Transverse colon (tissue), 4 donors: ENCODE results near the gene OR13G1.

Experiments used
- CTCF ChIP-seq, 5 experiments: fragments of 200-600 bp in 3 of 5; fragments of 450-650 bp in 2 of 5; sonication (generic) in 3 of 5; IDR thresholded peaks; 1 replicate in 2 of 5; 2 replicates in 3 of 5; pipeline ENCODE4 v1.5.1; 2016 to 2017; ENCODE audit warnings: antibody characterized with exemption in 5 of 5, inconsistent platforms in 3 of 5, mild to moderate bottlenecking in 2 of 5, moderate library complexity in 1 of 5
- EP300 ChIP-seq: sonication (generic); formaldehyde crosslinking; IDR thresholded peaks from one replicate; pipeline ENCODE4 v1.6.1; 2017; ENCODE audit warnings: antibody characterized with exemption, low read depth
- POLR2A ChIP-seq: fragments of 450-650 bp; IDR thresholded peaks from one replicate; pipeline ENCODE4 v1.6.1; 2016; ENCODE audit warnings: antibody characterized with exemption, mild to moderate bottlenecking, moderate library complexity
- POLR2AphosphoS5 ChIP-seq, 3 donors: sonication (generic); formaldehyde crosslinking; IDR thresholded peaks; one replicate each; pipeline ENCODE4 v1.6.1; 2016; ENCODE audit warnings: antibody characterized with exemption in 3 of 3

GRCh38 chr1:247656221-247656875 lies 23.2 kb downstream of the OR13G1 start:
- TF ChIP-seq CTCF (IDR thresholded peaks at IDR 0.05) (no peak), POLR2A (no peak), EP300 (no peak), POLR2AphosphoS5 (IDR thresholded peaks at IDR 0.05) (no peak)
